ENCODE data around the gene KRIT1.
A peak's percentile ranks its signal among the peaks of the same experiment; 100 is the strongest.

Gene KRIT1

DNA sequence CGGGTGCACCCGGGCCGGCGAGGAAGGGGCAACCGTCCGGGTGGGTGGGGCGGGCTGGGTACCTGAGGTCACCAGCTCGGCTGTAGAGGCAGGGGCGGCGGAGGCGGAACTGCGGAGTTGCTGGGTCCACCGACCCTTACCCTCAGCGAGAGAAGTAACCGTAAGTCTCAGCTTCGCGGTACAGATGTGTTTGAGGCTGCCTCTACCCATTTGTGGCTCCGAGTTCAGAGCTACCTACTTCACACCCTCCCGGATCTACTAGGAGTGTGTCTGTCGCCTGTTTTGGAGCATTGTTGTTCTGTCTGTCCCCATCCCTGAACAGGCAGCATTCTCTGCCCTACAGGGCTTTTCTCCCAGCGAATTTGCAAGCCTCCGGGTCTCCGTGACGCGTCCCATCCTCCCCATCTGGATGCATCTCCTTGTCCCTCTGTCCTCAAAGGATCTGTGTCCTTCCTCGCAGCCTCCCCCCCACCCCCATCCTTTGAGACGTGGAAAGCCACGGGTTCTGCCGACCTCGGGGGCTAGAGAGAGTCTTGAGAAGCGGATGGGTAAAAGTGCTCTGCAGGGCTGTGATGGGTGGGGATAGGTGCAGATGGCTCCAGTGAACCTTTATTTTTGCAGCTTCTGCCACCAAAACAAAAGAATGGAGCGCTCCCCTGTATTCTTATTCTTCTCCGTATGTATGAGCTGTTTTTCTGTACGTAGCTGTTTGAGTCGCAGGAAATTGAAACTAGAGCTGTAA, 817 bp upstream of the KRIT1 start:
- ChIA-PET POLR2A (interaction anchor here (0.8 to 1.9 kb wide), 17 partner anchors 9 to 214 kb away, joined by 3 to 22 read pairs (median 4); partner anchors contain the start of genes CYP51A1 and GATAD1), CTCF (interaction anchor here (0.6 to 0.8 kb wide), 2 partner anchors 69 to 201 kb away, joined by 3 read pairs; partner anchors contain the start of gene GATAD1)
- no peak for TF ChIP-seq SP1 (IDR thresholded peaks at IDR 0.05)
- TF ChIP-seq CTBP1 (IDR thresholded peaks at IDR 0.05; ENCODE audit: borderline replicate concordance), result no peak
- TF ChIP-seq, protein P1, sequence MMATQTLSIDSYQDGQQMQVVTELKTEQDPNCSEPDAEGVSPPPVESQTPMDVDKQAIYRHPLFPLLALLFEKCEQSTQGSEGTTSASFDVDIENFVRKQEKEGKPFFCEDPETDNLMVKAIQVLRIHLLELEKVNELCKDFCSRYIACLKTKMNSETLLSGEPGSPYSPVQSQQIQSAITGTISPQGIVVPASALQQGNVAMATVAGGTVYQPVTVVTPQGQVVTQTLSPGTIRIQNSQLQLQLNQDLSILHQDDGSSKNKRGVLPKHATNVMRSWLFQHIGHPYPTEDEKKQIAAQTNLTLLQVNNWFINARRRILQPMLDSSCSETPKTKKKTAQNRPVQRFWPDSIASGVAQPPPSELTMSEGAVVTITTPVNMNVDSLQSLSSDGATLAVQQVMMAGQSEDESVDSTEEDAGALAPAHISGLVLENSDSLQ (IDR thresholded peaks at IDR 0.05), result no peak
- peak; percentile 37 for DNase-seq (ENCODE audit: extremely low spot score)

DNA sequence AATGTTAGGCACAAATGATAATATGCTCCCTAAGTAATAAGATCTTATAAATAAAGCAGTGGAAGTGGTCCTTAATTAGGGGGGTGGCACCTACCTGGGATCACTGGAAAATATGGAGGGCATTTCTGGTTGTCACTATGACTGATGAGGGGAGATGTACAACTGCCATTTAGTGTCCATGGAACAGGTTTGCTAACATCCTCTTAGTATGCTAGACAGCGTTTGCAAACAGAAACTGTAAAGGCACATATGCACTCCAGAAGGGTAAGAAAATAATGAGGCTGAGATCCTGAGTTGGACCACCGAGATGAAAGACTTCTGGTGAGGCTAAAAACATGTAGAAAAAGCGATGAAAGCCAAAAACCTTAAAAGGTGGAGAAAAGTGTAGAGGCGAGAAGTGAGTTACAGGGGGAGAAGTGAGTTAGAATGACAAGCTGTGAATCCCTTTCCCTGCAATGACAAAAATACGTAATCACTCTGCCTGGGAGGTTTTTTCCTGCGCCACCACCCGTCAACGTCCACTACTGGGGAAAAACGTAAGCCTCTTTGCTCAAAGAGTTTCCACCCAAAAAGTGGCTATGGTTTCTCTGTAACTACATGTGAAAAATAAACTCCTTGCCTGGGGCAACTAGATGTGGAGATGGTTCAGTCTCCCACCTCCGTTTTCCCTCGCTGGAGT, 767 bp downstream of the KRIT1 start:
- DNase-seq (ENCODE audit: extremely low spot score), result no peak
- no peak for TF ChIP-seq SUZ12 (IDR thresholded peaks at IDR 0.05)
- no peak for TF ChIP-seq FOXK2 (IDR thresholded peaks at IDR 0.05)
- no peak for TF ChIP-seq CTBP1 (IDR thresholded peaks at IDR 0.05; ENCODE audit: borderline replicate concordance)
- TF ChIP-seq L3MBTL2 (conservative IDR thresholded peaks at IDR 0.05), result no peak
- TF ChIP-seq SP1 (IDR thresholded peaks at IDR 0.05), result no peak
- TF ChIP-seq ZNF384 (IDR thresholded peaks at IDR 0.05), result no peak
- no peak for TF ChIP-seq TARDBP (IDR thresholded peaks at IDR 0.05)
- no peak for TF ChIP-seq HDGF (IDR thresholded peaks at IDR 0.05; ENCODE audit: borderline replicate concordance)
- no peak for TF ChIP-seq FOXA1 (IDR thresholded peaks at IDR 0.05)
- TF ChIP-seq, protein P1 (IDR thresholded peaks at IDR 0.05), result no peak
- no peak for TF ChIP-seq ARNT (IDR thresholded peaks at IDR 0.05)
- no peak for TF ChIP-seq ELF4 (IDR thresholded peaks at IDR 0.05)
- TF ChIP-seq FOXM1 (IDR thresholded peaks at IDR 0.05; ENCODE audit: borderline replicate concordance), result no peak
- no peak for TF ChIP-seq BHLHE40 (IDR thresholded peaks at IDR 0.05; ENCODE audit: borderline replicate concordance)
- TF ChIP-seq LEF1 (IDR thresholded peaks at IDR 0.05; ENCODE audit: borderline replicate concordance), result no peak
- no peak for TF ChIP-seq NFRKB (IDR thresholded peaks at IDR 0.05)
- ChIA-PET POLR2A (interaction anchor here (0.6 to 1.9 kb wide), 17 partner anchors 11 to 215 kb away, joined by 3 to 22 read pairs (median 4); partner anchors contain the start of genes CYP51A1 and GATAD1), CTCF (interaction anchor here (0.7 to 1.0 kb wide), 3 partner anchors 51 to 202 kb away, joined by 3 to 4 read pairs (median 3); partner anchors contain the start of gene GATAD1)

DNA sequence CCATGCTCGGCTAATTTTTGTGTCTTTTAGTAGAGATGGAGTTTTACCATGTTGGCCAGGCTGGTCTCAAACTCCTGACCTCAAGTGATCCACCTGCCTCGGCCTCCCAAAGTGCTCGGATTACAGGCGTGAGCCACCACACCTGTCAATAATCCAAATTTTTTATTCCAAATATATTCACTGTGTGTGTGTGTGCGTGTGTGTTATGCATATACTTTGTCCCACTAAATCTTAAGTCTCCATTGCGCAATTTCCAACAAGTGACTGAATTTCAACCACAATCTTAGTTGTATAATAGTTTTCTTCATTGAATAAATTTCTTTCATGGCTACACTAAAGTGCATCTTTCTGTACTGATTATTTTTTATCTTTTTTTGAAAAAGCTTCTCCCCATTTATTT, 2.7 kb downstream of the KRIT1 start:
- DNase-seq (ENCODE audit: extremely low spot score), result no peak
- TF ChIP-seq SP1 (IDR thresholded peaks at IDR 0.05), result no peak
- TF ChIP-seq L3MBTL2 (conservative IDR thresholded peaks at IDR 0.05), result no peak
- TF ChIP-seq ELF4 (IDR thresholded peaks at IDR 0.05), result no peak
- no peak for TF ChIP-seq NFRKB (IDR thresholded peaks at IDR 0.05)
- no peak for TF ChIP-seq FOXK2 (IDR thresholded peaks at IDR 0.05)
- TF ChIP-seq HDGF (IDR thresholded peaks at IDR 0.05; ENCODE audit: borderline replicate concordance), result no peak
- TF ChIP-seq SUZ12 (IDR thresholded peaks at IDR 0.05), result no peak
- no peak for TF ChIP-seq FOXA1 (IDR thresholded peaks at IDR 0.05)
- TF ChIP-seq ZNF384 (IDR thresholded peaks at IDR 0.05), result no peak
- TF ChIP-seq BHLHE40 (IDR thresholded peaks at IDR 0.05; ENCODE audit: borderline replicate concordance), result no peak
- no peak for TF ChIP-seq TARDBP (IDR thresholded peaks at IDR 0.05)
- no peak for TF ChIP-seq LEF1 (IDR thresholded peaks at IDR 0.05; ENCODE audit: borderline replicate concordance)
- no peak for TF ChIP-seq CTBP1 (IDR thresholded peaks at IDR 0.05; ENCODE audit: borderline replicate concordance)
- POLR2A ChIA-PET, result no interaction called here
- CTCF ChIA-PET, result no interaction called here

DNA sequence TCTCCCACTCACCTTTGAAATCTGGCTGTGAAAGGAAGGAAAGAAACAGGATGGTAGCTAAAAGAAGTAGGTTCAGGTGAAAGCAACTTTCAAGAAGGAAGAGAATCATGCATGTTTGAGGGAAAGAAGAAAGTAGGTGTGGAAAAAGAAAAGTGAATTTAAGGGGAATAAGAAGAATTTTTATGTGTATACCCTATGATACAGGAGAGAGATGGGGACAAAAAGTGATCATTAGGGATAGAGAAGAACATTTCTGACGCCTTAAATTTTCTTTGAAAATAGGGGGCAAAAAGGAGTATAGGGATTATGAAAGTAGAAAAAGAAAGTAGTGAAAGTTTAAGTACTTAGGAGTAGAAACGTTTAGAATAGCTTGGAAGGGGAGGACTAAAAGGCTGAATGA, 15.2 kb downstream of the KRIT1 start:
- DNase-seq (ENCODE audit: extremely low spot score), result no peak
- ChIA-PET CTCF (no interaction called here), POLR2A (no interaction called here)
- TF ChIP-seq ARNT (IDR thresholded peaks at IDR 0.05) (no peak), NFRKB (IDR thresholded peaks at IDR 0.05) (no peak), FOXK2 (IDR thresholded peaks at IDR 0.05) (no peak), ZNF384 (IDR thresholded peaks at IDR 0.05) (no peak), LEF1 (IDR thresholded peaks at IDR 0.05; ENCODE audit: borderline replicate concordance) (no peak)

DNA sequence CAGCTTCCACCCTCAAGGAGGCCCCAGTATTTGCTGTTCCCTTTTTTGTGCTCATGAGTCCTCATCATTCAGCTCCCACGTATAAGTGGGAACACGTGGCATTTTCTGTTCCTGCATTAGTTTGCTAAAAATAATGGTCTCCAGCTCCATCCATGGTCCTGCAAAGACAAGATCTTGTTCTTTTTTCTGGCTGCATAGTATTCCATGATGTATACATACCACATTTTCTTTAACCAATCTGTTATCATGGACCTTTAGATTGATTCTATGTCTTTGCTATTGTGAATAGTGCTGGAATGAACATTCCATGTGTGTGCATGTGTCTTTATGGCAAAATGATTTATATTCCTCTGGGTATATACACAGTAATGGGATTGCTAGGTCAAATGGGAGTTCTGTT, 17.0 kb downstream of the KRIT1 start:
- TF ChIP-seq, protein P1 (IDR thresholded peaks at IDR 0.05), result no peak
- TF ChIP-seq L3MBTL2 (conservative IDR thresholded peaks at IDR 0.05), result no peak
- TF ChIP-seq SP1 (IDR thresholded peaks at IDR 0.05), result no peak
- TF ChIP-seq ARNT (IDR thresholded peaks at IDR 0.05), result no peak
- no peak for TF ChIP-seq HDGF (IDR thresholded peaks at IDR 0.05; ENCODE audit: borderline replicate concordance)
- no peak for TF ChIP-seq SUZ12 (IDR thresholded peaks at IDR 0.05)
- ChIA-PET POLR2A (no interaction called here), CTCF (no interaction called here)
- DNase-seq (ENCODE audit: extremely low spot score), result no peak

DNA sequence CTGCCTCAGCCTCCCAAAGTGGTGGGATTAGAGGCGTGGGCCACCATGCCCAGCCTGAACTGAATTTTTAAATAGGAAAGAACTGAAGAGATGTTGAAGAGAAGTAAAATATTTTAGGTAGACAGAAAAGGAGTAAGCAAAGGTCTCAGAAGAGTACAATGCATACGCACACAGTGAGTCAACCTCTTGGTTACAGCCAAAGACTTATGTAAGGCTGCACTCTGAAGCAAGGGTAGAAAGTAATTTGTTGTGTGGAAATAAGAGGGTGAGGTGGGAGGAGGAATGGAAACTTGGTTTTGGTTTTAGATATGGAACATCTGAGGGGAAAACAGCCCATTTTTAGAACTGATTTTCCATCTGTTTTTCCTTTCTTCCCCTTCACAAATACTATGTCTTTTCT, 17.6 kb downstream of the KRIT1 start:
- no peak for DNase-seq (ENCODE audit: extremely low spot score)
- ChIA-PET POLR2A (interaction anchor here (1.1 kb wide), 1 partner anchor 219 kb away, joined by 3 read pairs; the partner anchor contains the start of gene GATAD1), CTCF (no interaction called here)
- TF ChIP-seq FOXM1 (IDR thresholded peaks at IDR 0.05; ENCODE audit: borderline replicate concordance) (no peak), HDGF (IDR thresholded peaks at IDR 0.05; ENCODE audit: borderline replicate concordance) (no peak), SUZ12 (IDR thresholded peaks at IDR 0.05) (no peak), TARDBP (IDR thresholded peaks at IDR 0.05) (no peak), ZNF384 (IDR thresholded peaks at IDR 0.05) (no peak), L3MBTL2 (conservative IDR thresholded peaks at IDR 0.05) (no peak), SP1 (IDR thresholded peaks at IDR 0.05) (no peak), BHLHE40 (IDR thresholded peaks at IDR 0.05; ENCODE audit: borderline replicate concordance) (no peak), NFRKB (IDR thresholded peaks at IDR 0.05) (no peak), LEF1 (IDR thresholded peaks at IDR 0.05; ENCODE audit: borderline replicate concordance) (no peak)
- TF ChIP-seq, protein P1 (IDR thresholded peaks at IDR 0.05), result no peak

All from HEK293T (cell line).